SHP77 treated with DMSO at 0.1 percent for 48 hours (cell line): ENCODE data around the gene TRIM29.
"Not testable (repeated sequence)": the region's sequence is repeated elsewhere in the genome, so short reads cannot be mapped to it uniquely, and the experiment has no call there.

Experiments
- DNase-seq: peaks from one replicate; lab custom pipeline; 2025; lab: John Stamatoyannopoulos, UW

The TRIM29 gene

GRCh38 chr11:120137611-120138521, at the start of gene TRIM29:
Gene TRIM29, minus strand, starts transcription at chr11:120138113. Its CDS starts 82 bp downstream, at chr11:120138031.
- no peak for DNase-seq

- no peak for DNase-seq
Measured at GRCh38 chr11:120186774-120187591, 49.1 kb upstream of the TRIM29 start.

GRCh38 chr11:120186456-120186773, 48.5 kb upstream of the TRIM29 start:
- no peak for DNase-seq

GRCh38 chr11:120185706-120186455, 48.0 kb upstream of the TRIM29 start:
- DNase-seq = no peak

GRCh38 chr11:120184946-120185705, 47.2 kb upstream of the TRIM29 start:
- DNase-seq = no peak

- DNase-seq = no peak
Measured at GRCh38 chr11:120184371-120184945, 46.5 kb upstream of the TRIM29 start.

- no peak for DNase-seq
Measured at GRCh38 chr11:120183701-120184141, 45.8 kb upstream of the TRIM29 start.

GRCh38 chr11:120182790-120183491, 45.0 kb upstream of the TRIM29 start:
- no peak for DNase-seq

- no peak for DNase-seq
Measured at GRCh38 chr11:120182372-120182771, 44.5 kb upstream of the TRIM29 start.

- no peak for DNase-seq
Measured at GRCh38 chr11:120181376-120181975, 43.6 kb upstream of the TRIM29 start.

GRCh38 chr11:120180551-120181232, 42.8 kb upstream of the TRIM29 start:
- DNase-seq = no peak

- DNase-seq = not testable (repeated sequence)
Measured at GRCh38 chr11:120180063-120180462, 42.1 kb upstream of the TRIM29 start.

- no peak for DNase-seq
Measured at GRCh38 chr11:120179057-120179672, 41.3 kb upstream of the TRIM29 start.

GRCh38 chr11:120178561-120179056, 40.7 kb upstream of the TRIM29 start:
- no peak for DNase-seq

- DNase-seq = no peak
Measured at GRCh38 chr11:120174866-120175265, 37.0 kb upstream of the TRIM29 start.

GRCh38 chr11:120173807-120174206, 35.9 kb upstream of the TRIM29 start:
- DNase-seq = no peak

- DNase-seq = no peak
Measured at GRCh38 chr11:120173019-120173705, 35.2 kb upstream of the TRIM29 start.
